Lung (tissue), 12 donors: ENCODE data around the gene NFASC. TPM values are rescaled to one million over a fixed set of nuclear protein-coding genes. Genes with fewer than 3 reads are reported as not detected.

Experiments
- ATAC-seq: fragments of 200-7000 bp; cut with Tn5 transposase; one replicate; pipeline ENCODE4 v1.9.1; 2020; ENCODE audit warnings: moderate number of reproducible peaks; ENCODE audit not compliant: insufficient read depth, low FRiP score
- DNase-seq, 3 donors: peaks; one replicate each; pipeline ENCODE4 v3.0.0-alpha.2; 2013 to 2017
- H3K27ac ChIP-seq, 2 donors: one replicate each; pipeline ENCODE4 v1.5.1; 2013; ENCODE audit warnings: mild to moderate bottlenecking in 2 of 2, moderate library complexity in 2 of 2, control low read depth in 1 of 2, inconsistent platforms in 1 of 2, low read depth in 1 of 2, low read length in 1 of 2
- H3K27me3 ChIP-seq, 3 donors: one replicate each; pipeline ENCODE4 v1.5.1; 2013; ENCODE audit warnings: low read length in 2 of 3; ENCODE audit not compliant: control insufficient read depth in 3 of 3, insufficient read depth in 3 of 3
- H3K36me3 ChIP-seq, 4 donors: one replicate each; pipeline ENCODE4 v1.5.1; 2013; ENCODE audit warnings: low read length in 4 of 4, mild to moderate bottlenecking in 1 of 4, moderate library complexity in 1 of 4; ENCODE audit not compliant: control insufficient read depth in 4 of 4, insufficient read depth in 4 of 4
- H3K4me1 ChIP-seq, 5 donors: one replicate each; pipeline ENCODE4 v1.5.1; 2013; ENCODE audit warnings: low read length in 5 of 5, mild to moderate bottlenecking in 2 of 5, moderate library complexity in 1 of 5; ENCODE audit not compliant: control insufficient read depth in 5 of 5, insufficient read depth in 5 of 5
- H3K4me3 ChIP-seq: one replicate; pipeline ENCODE4 v1.5.1; 2013; ENCODE audit warnings: mild to moderate bottlenecking, control low read depth, moderate library complexity
- H3K9ac ChIP-seq, 2 donors: one replicate each; pipeline ENCODE4 v1.5.1; 2013; ENCODE audit warnings: low read length in 2 of 2, control low read depth in 1 of 2; ENCODE audit not compliant: insufficient read depth in 1 of 2
- H3K9me3 ChIP-seq, 4 donors: one replicate each; pipeline ENCODE4 v1.5.1; 2013; ENCODE audit warnings: low read length in 3 of 4, mild to moderate bottlenecking in 1 of 4, moderate library complexity in 1 of 4; ENCODE audit not compliant: control insufficient read depth in 4 of 4, insufficient read depth in 3 of 4
- CTCF ChIP-seq: IDR thresholded peaks from 2 replicates; pipeline ENCODE4 v1.5.1; 2012; ENCODE audit warnings: mild to moderate bottlenecking; ENCODE audit errors: control extremely low read depth, extremely low read depth
- WGBS, 2 donors: extraction: QIAGEN DNeasy Blood & Tissue Kit; methylation state at CpG; one replicate each; pipeline ENCODE4 v1.1.7; 2013; 5-methylcytosine and 5-hydroxymethylcytosine counted together
- polyA plus RNA-seq, 2 donors: library from polyadenylated mRNA; stranded (reverse); fragments of 200-250 nt; gene quantifications; one replicate each; pipeline ENCODE4 v1.2.1, GENCODE V29; 2013
- total RNA-seq, 2 donors: library from RNA; depleted of rRNA in 1 of 2; stranded (reverse); fragments of >200 nt in 1 of 2; gene quantifications; one replicate each; pipeline ENCODE4 v1.2.1, GENCODE V29; 2014 to 2021
- donor health status: control.
- donor health status: control.
- donor health status: Bipolar disorder and iron deficiency.
- donor health status: healthy.
- donor health status: DM: yes; HTN: yes; CAD: no.

The NFASC gene
- total and polyA plus RNA-seq, 4 donors: 1.8 to 11.2 (median 3.8) TPM

- H3K9ac ChIP-seq: no peak overlapping the region
- no peak overlapping the region for H3K4me3 ChIP-seq
- H3K27ac ChIP-seq: no peak overlapping the region
- DNase-seq: no peak
- no peaks in the 10 kb centered on the region for H3K36me3 ChIP-seq
- no peaks in the 10 kb centered on the region for H3K9me3 ChIP-seq
- H3K27me3 ChIP-seq: peaks cover 0 to 10% (median 2%) of the 10 kb centered on the region in 3 donors
- WGBS, 2 donors: 76 to 81% methylated on average over 15 of the region's 15 CpGs
- H3K4me1 ChIP-seq: peaks cover 0 to 3% (median 0%) of the 10 kb centered on the region in 5 donors
- no peak for TF ChIP-seq CTCF
- ATAC-seq: no peak
Observed at GRCh38 chr1:204921855-204922516, 51.3 kb downstream of the NFASC start.

GRCh38 chr1:204923201-204923600, 52.5 kb downstream of the NFASC start:
- Histone ChIP-seq H3K27me3 (peaks cover 0 to 12% (median 2%) of the 10 kb centered on the region in 3 donors), H3K9me3 (no peaks in the 10 kb centered on the region), H3K36me3 (no peaks in the 10 kb centered on the region), H3K27ac (no peak overlapping the region), H3K4me1 (peaks cover 0 to 3% (median 0%) of the 10 kb centered on the region in 5 donors), H3K9ac (no peak overlapping the region), H3K4me3 (no peak overlapping the region)
- ATAC-seq (no peak), DNase-seq (no peak)
- TF ChIP-seq CTCF: no peak
- 61 to 74% methylated on average over 10 of the region's 10 CpGs for WGBS, 2 donors

- no peak for TF ChIP-seq CTCF
- Histone ChIP-seq H3K4me3 (no peak overlapping the region), H3K27ac (no peak overlapping the region), H3K9me3 (no peaks in the 10 kb centered on the region), H3K27me3 (peaks cover 0 to 12% (median 2%) of the 10 kb centered on the region in 3 donors), H3K36me3 (no peaks in the 10 kb centered on the region), H3K9ac (no peak overlapping the region), H3K4me1 (peaks cover 0 to 3% (median 0%) of the 10 kb centered on the region in 5 donors)
- ATAC-seq (no peak), DNase-seq (no peak)
- WGBS, 2 donors: 67 to 86% methylated on average over 4 of the region's 4 CpGs
Observed at GRCh38 chr1:204923626-204924012, 53.0 kb downstream of the NFASC start.
